GM10847 (cell line): ENCODE results near the gene SYNGAP1.

Source experiments
- POLR2A ChIP-seq: IDR thresholded peaks from 2 replicates; pipeline ENCODE4 v1.6.1; 2011; ENCODE audit not compliant: insufficient read length; ENCODE audit errors: extremely low read depth

The SYNGAP1 gene

DNA sequence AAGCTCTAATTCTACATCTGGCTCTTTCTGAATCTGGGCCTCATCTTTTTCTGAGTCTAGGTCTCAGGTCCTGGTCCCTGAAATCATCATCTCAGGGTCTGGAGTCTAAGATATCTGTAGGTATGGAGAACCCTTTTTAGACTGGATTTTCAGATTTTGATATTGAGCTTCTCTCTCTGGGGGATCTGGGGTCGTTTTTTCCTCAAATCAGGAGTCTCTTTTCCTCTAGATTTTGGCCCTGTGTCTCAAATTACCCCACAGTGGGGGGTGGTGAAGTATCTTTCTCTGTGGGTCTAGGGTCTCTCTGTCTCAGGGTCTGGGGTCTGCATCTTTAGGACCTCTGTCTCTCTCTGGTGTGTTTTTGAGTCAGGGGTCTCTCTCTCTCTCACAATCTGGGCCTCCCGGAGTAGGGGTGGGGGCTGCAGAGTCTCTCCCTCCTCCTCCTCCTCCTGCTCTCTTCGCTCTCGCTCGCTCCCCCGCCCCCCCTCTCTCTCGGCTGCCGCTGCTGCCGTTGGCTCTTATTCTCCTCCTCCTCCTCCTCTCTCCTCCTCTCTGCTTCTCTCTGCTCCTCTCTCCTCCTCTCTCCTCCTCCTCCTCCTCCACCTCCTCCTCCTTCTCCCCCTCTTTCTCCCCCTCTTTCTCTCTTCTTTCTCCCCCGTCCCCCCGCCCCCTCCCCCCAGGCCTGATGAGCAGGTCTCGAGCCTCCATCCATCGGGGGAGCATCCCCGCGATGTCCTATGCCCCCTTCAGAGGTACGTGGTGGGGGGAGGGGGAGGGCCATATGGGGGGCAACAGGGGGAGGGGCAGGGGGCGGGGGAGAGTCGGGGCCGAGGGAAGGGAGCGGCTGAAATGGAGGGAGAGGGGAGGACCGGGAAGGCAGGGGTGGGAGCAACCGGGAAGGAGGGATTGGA lies at the start of gene SYNGAP1:
Gene SYNGAP1, plus strand, starts transcription at position 486 of the 911 bp plus-strand sequence. Its CDS starts 200 bp downstream, at position 686.
- TF ChIP-seq POLR2A: no peak

DNA sequence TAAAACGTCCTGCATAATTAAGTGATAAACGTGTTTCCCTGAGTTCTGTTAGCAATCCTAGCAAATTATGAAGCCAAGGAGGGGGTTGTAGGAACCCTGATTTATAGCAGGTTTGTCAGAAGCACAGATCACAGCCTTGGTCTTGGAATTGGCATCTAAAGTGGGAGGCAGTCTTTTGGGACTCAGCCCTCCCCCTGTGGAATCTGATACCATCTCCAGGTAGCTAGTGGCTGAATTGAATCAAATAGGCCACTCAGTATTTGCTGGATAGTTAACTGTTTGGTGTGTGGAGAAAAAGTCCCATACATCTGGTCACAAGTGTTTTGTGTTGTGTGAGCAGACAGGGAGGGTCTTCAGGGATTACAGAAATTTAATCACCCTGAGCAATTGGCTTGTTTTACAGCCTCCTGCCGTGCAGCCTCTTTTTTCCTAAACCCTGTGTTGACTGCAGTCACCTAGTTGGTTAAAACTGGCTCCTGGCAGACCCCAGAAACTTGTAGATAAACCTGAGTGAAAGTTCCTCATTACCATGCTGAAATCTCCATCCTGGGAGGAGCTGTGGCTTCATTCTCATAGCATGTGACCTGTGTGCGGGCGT lies 47.2 kb upstream of the SYNGAP1 start:
- TF ChIP-seq POLR2A: no peak

DNA sequence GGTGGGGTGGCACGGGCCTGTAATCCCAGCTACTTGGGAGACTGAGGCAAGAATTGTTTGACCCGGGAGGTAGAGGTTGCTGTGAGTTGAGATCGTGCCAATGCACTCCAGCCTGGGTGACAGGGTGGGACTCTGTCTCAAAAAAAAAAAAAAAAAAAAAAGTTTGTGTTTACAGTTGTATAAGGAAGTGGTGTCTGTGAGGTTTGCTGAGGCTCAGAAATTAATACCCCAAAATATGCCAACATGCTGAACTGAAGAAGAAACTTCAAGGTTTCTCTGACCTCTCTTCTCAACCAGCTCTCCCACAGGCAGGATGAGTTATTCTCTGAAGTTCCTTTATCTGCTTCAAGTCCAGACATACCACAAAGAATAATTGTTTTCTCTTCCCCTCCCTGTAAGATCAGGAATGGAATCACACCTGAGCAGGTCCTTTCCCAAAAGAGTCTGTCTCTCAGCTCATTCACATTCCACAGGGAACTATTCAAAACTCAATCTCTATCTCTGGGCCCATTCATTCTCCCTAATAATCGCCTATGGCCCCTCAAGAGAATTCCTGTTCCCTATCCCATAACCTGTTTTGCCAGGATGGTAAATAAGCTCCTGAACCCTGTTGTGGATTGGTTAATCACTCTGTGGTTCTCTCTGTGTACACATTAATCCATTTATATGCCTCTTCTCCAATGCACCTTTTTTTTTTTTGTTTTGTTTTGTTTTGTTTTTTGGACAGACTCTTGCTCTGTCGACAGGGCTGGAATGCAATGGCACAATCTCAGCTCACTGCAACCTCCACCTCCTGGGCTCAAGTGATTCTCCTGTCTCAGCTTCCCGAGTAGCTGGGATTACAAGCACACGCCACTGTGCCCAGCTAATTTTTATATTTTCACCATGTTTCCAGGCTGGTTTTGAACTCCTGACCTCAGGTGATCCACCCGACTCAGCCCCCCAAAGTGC lies 45.6 kb upstream of the SYNGAP1 start:
- no peak for TF ChIP-seq POLR2A

DNA sequence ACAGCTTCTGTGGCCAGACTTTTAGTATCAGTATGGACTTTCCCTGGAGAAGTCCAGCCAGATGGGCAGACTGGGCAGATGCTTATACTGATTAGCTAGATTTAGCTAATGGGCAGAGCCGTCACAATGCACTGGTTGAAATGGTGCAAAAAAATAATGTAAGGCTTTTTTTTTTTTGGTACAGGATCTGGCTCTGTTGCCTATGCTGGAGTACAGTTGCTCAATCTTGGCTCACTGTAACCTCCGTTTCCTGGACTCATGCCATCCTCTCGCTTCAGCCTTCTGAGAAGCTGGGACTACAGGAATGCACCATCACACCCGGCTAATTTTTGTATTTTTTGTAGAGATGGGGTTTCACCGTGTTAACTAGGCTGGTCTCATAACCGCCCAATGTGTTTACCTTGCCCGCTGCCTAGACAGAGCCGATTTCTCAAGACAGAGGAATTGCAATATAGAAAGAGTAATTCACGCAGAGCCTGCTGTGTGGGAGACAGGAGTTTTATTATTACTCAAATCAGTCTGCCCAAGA lies 44.7 kb upstream of the SYNGAP1 start:
- TF ChIP-seq POLR2A: no peak

DNA sequence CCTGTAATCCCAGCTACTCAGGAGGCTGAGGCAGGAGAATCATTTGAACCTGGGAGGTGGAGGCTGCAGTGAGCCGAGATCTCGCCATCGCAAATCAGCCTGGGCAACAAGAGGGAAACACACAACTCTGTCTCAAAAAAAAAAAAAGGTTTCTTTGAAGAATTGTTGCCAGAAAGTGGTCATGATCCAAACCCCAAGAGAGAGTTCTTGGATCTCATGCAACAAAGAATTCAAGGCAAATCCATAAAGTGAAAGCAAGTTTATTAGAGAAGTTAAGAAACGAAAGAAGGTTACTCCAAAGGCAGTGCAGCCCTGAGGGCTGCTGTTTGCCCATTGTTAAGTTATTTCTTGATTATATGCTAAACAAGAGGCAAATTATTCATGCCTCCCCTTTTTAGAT lies 42.7 kb upstream of the SYNGAP1 start:
- TF ChIP-seq POLR2A: no peak

DNA sequence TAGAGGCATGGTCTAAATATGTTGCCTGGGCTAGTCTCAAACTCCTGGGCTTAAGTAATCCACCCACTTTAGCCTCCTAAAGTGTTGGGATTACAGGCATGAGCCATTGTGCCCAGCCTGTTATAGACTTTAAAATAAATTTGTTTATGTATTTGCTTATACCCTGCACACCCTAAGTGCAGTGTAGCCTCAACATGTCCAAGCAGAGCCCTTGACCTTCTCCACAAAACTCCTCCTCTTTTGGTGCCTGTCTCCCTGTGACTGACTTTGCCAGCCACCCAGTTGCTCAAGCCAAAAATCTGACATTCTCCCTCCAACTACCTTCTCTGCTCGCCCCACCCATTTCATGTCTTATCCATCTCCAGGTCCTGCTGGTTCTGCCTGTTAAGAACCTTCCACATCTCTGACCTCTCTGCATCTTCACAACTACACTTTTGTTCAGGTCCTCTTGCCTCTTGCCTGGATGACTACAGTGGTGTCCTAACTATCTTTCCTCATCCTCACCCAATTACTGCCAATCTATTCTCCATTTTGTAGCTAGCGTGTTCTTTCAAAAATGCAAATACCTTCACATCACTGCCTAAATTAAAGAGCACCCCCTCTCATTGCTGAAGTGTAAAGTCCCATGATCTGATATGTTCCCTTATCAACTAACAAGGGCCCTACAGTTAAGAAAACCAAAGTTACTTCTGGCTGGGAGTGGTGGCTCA lies 39.4 kb upstream of the SYNGAP1 start:
- TF ChIP-seq POLR2A: no peak

DNA sequence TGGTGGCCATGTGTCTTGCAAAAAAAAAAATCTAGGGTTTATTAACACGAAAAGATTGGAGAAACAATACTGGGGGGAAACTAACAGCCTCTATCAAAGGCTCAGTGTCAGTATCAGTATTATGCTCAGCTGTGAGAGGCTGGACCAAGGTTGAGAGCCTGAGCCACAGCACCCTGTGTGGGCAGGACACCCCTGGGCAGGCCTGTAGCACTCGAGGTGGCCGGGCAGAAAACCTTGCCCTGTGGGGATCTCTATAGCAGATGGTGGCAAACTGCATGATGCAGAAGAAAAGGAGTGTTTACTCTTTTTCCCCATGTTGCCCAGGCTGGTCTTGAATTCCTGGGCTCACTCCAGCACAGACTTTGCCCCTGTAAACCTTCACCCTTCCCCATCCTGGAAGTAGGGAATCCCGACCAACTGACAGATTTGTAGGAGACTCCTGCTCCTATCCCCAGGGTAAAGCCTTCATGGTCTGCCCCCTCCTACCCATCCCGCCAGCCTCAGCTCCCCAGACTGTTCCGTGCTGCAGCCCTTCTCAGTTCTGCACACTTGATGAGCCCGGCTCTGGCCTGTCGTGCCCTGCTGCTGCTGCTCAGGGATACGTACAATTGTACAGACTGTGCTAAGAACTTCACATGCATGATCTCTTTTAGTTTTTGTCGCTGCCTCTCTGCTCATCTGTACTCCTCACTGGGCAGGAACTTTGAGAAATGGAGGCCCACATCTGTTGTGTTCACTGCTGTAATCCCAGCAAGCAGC lies 36.3 kb upstream of the SYNGAP1 start:
- TF ChIP-seq POLR2A: no peak

DNA sequence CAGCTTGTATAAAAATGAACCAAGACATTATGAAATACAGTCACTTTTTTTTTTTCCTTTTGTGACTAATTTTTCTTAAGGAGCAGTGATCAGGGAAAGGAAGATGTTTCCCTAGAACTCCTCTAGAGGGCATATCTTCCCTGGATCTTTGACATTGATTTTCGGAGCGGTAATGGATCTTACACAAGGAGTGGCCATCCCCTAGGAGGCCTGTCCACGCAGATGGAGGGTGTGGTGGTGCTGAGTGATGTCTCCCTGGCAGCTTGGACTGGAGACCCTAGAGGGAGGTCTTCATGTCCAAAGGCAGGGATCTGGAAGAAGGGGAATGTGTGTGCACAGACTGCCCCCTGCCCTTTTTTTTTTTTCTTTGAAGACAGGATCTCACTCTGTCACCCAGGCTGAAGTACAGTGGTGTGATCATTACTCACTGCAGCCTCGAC lies 35.3 kb upstream of the SYNGAP1 start:
- no peak for TF ChIP-seq POLR2A

DNA sequence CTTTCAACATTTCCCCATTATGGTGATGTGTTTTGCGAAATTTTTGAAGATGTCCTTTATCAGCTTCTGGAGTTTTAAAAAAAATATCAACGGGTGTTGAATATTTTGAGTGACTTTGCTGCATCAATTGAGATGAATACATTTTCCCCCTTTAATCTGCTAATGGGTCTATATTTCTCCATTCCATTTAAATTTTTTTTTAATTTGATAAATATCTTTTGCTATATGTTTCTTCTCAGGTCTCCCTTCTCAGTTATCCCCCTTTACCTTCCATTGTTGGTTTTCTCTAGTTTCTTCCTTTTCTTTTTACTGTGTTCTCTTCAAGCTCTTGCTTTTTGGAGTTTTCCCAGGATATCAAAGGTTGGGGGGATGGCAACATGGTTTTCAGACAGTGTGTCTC lies 29.7 kb upstream of the SYNGAP1 start:
- TF ChIP-seq POLR2A: no peak

DNA sequence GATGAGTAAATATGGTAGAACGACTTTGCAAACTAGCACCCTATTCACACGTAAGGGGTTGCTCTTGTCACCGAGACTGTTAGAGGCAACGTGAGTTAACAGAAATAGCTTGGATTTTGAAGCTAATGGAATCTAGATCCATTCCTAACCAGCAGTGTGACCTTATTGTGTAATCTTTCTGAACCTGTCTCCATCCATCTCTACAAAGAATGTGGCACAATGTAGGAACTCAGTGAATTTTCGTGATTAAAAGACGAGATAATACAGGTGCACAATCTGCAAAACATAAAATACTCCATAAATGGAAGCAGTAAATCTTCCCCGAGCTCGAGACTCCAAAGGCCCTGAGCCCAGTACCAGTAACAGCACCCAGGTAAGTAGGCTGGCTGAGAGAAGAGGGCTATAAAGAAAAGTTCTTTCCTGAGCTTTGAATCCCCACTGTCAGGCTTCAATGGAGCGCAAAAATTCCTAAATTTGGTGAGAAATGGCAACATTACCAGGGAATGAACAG lies 29.0 kb upstream of the SYNGAP1 start:
- TF ChIP-seq POLR2A: no peak

DNA sequence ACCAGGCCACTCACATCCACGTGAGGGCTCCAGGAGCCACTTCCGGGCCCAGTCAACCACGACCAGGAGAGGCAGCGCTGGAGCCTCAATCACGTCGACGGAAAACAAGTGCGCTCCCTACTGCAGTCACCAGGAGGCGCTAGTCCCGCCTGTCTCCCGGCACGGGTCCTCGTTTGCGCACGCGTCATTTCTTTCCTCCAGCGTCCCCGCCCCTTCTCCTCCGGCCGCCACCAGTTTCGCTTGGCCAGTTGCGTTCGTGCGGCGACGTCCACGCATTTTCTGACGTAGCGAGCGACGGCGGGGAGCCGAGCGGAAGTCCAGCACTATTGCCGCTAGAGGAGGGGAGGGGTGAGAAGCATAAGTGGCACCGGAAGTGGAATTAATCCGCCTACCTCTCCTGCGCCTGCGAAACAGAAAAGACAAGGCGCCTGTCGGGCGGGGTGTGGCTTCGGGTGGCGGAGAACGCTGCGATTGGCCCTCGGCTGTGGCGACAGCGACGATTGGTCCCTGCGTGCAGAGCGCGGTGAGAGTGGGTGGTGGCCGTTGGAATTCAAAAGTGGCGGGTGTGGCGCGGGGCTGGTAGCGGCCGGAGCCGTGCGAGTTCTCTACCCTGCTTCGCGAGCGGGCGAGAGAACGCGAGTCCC lies 28.5 kb upstream of the SYNGAP1 start, which contains the start of gene KIFC1:
Gene KIFC1, plus strand, starts transcription at position 546 of the 644 bp plus-strand sequence. CDS start 163 bp downstream, outside the sequence.
- TF ChIP-seq POLR2A: peak; percentile 55

DNA sequence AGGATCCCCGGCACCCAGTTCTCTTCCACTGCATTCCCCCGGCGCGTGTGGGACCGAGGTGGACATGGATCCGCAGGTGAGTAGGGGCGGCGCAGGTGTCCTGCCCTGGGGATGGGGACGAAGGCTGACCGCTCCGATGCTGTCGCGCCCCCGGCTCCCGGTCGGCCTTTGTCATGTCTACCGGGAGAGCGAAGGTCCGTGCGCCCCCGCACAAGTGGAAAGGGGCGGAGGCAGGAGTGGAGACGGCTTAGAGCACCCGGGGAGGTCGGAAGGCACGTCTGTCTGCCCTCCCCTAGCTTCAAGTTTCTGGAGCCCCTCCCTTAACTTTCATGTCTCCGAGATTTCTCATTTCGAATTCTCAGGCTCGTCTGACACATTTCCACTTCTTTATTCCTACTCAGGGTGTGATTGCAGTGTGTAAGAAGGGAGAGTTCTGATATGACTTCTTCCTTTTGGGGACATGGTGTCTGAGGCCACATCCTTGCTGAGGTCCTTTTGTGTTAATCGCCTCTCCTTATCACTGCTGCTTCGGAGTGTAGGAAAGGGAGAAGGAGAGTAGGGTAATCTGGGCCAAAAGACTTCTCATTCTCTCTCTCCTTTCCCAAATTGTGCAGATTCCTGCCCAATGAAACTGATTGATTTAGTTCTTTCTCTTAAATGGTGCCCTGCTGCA lies 27.8 kb upstream of the SYNGAP1 start:
- no peak for TF ChIP-seq POLR2A
